GM23248 (cell line): ENCODE data around the gene CFAP100. TPM values are rescaled to one million over a fixed set of nuclear protein-coding genes. Genes with fewer than 3 reads are reported as not detected.

ENCODE experiments used
- DNase-seq: peaks from one replicate; pipeline ENCODE4 v3.0.0-alpha.2; 2015
- H2AFZ ChIP-seq: fragments of 200-600 bp; sonication (generic); 2 replicates; pipeline ENCODE4 v1.6.1; 2016; ENCODE audit warnings: antibody characterized with exemption
- H3F3A ChIP-seq: fragments of 200-600 bp; sonication (generic); 2 replicates; pipeline ENCODE4 v1.6.1; 2016; ENCODE audit warnings: mild to moderate bottlenecking, antibody characterized with exemption, mixed run types; ENCODE audit not compliant: insufficient read depth
- H3K27ac ChIP-seq: fragments of 200-600 bp; sonication (generic); 2 replicates; pipeline ENCODE4 v1.5.1; 2016; ENCODE audit warnings: mild to moderate bottlenecking
- H3K27me3 ChIP-seq: fragments of 200-600 bp; sonication (generic); replicated peaks from 2 replicates; pipeline ENCODE4 v1.6.1; 2016; ENCODE audit warnings: mild to moderate bottlenecking; ENCODE audit not compliant: insufficient read depth
- H3K36me3 ChIP-seq: fragments of 200-600 bp; sonication (generic); 2 replicates; pipeline ENCODE4 v1.6.1; 2016; ENCODE audit warnings: low read depth, mild to moderate bottlenecking
- H3K4me1 ChIP-seq: fragments of 200-600 bp; sonication (generic); 2 replicates; pipeline ENCODE4 v1.6.1; 2016; ENCODE audit warnings: mild to moderate bottlenecking; ENCODE audit not compliant: insufficient read depth
- H3K4me2 ChIP-seq: fragments of 200-600 bp; sonication (generic); one replicate; pipeline ENCODE4 v1.6.1; 2016; ENCODE audit warnings: mild to moderate bottlenecking; ENCODE audit not compliant: unreplicated experiment
- H3K4me3 ChIP-seq: fragments of 200-600 bp; sonication (generic); 2 replicates; pipeline ENCODE4 v1.5.1; 2016; ENCODE audit warnings: mild to moderate bottlenecking
- H3K79me2 ChIP-seq: fragments of 200-600 bp; sonication (generic); 2 replicates; pipeline ENCODE4 v1.6.1; 2016; ENCODE audit warnings: mild to moderate bottlenecking; ENCODE audit not compliant: insufficient read depth
- H3K9ac ChIP-seq: fragments of 200-600 bp; sonication (generic); 2 replicates; pipeline ENCODE4 v1.6.1; 2016; ENCODE audit warnings: mild to moderate bottlenecking
- H3K9me2 ChIP-seq: fragments of 200-600 bp; sonication (generic); 2 replicates; pipeline ENCODE4 v1.6.1; 2016; ENCODE audit warnings: mixed run types, mild to moderate bottlenecking, moderate library complexity; ENCODE audit not compliant: insufficient read depth
- H3K9me3 ChIP-seq: fragments of 200-600 bp; sonication (generic); one replicate; pipeline ENCODE4 v1.6.1; 2017; ENCODE audit warnings: low read depth
- H4K20me1 ChIP-seq: fragments of 200-600 bp; sonication (generic); 2 replicates; pipeline ENCODE4 v1.6.0; 2016; ENCODE audit not compliant: insufficient read depth
- EZH2 ChIP-seq: fragments of 200-600 bp; sonication (generic); IDR thresholded peaks from 2 replicates; pipeline ENCODE4 v1.6.1; 2018; ENCODE audit warnings: antibody characterized with exemption, mild to moderate bottlenecking; ENCODE audit not compliant: insufficient read depth, poor library complexity, severe bottlenecking
- EZH2phosphoT487 ChIP-seq: fragments of 200-600 bp; sonication (generic); IDR thresholded peaks from 2 replicates; pipeline ENCODE4 v1.6.1; 2018; ENCODE audit warnings: antibody characterized with exemption, moderate library complexity, mild to moderate bottlenecking, low read depth; ENCODE audit not compliant: insufficient read depth
- WGBS, 2 experiments: methylation state at CpG; one replicate each; pipeline ENCODE4 v1.1.6; 2015 to 2017; ENCODE audit warnings: low lambda C conversion rate in 2 of 2, low coverage in 1 of 2; ENCODE audit errors: missing lambda C conversion rate in 2 of 2; 5-methylcytosine and 5-hydroxymethylcytosine counted together
- in situ Hi-C: fragments of 300-500 bp; cut with MboI; formaldehyde crosslinking; loops from 2 replicates; pipeline ENCODE4 v1.15.0; 2020
- polyA plus RNA-seq: library from polyadenylated mRNA; unstranded; fragments of >200 nt; fragmentation: Nextera tagmentation; extraction: Ambion mirVana; gene quantifications from 2 replicates; pipeline ENCODE4 v1.2.1, GENCODE V29; 2016
- total RNA-seq: library from RNA; depleted of rRNA; stranded (reverse); fragments of >200 nt; shearing (Covaris generic); gene quantifications from 2 replicates; pipeline ENCODE4 v1.2.3, GENCODE V29; 2014

CFAP100 gene
- total and polyA plus RNA-seq, 2 experiments from 2014 or later, result not detected

DNA sequence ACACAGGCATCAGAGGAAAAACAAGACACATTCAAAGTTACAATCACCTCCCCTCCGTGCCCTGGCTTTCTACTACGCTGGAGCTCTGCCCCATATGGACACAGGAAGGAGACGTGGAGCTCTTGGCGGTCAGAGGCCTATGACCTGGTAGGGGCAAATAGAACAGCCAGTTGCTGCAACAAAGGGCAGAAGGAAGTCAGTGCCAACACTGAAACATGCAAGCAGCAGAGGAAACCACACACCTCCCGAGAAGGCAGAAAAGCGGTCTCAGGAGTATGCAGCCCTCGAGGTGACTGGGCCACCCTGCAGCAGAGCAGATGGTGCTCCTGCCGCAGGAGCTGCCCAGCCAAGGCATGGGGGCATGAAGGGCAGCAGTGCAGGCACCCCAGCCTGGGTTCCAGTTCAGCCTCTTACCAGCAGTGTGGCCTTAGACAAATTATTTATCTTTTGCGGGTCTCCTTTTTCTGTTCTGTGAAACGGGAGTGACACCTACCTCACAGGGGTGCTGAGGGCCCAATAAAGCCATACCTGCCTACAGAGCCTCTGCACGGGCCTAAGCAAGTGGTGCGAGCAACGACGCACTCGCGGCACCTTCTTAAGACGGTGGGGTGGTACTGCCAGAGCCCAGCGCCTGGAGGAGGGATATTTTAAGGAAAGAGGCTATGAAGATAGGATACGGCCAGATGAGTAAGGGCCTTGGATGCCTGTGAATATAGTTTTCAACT, 72.3 kb downstream of the CFAP100 start:
- Histone ChIP-seq H3K4me1 (peaks cover 4% of the 10 kb centered on the region), H3K9me3 (no peaks in the 10 kb centered on the region), H3K9ac (no peak overlapping the region), H3K9me2 (no peaks in the 10 kb centered on the region), H3K4me2 (no peak overlapping the region), H4K20me1 (peaks cover 10% of the 10 kb centered on the region; the same call in 1 of the 2 replicates), H3K36me3 (peaks cover 47% of the 10 kb centered on the region), H3K27me3 (no peaks in the 10 kb centered on the region), H3F3A (peaks cover 7% of the 10 kb centered on the region), H3K79me2 (peaks cover 67% of the 10 kb centered on the region), H3K27ac (no peak overlapping the region), H3K4me3 (no peak overlapping the region), H2AFZ (no peak overlapping the region)
- 85 to 88% methylated on average over 19 of the region's 19 CpGs for WGBS, 2 experiments
- TF ChIP-seq EZH2, result no peak
- no peak for DNase-seq
- in situ Hi-C loops, result no loop called here

DNA sequence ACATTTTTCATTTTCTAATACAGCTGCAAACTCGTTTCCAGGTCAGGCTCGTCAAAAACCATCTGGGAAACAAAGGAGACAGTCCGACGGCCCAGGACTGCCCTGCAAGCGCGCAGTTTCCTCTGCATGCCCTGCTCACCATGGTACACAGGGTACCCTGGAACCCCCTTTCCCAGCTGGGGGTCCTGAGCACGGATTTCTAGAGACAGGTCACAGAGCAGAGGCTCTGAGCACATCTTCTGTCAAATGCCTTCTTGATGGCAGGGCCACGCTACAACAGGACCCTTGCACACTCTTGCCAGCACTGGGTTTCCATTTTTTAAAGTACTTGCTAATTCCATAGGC, 72.9 kb downstream of the CFAP100 start:
- no peak overlapping the region for H3K9ac ChIP-seq
- H3F3A ChIP-seq, result peaks cover 13% of the 10 kb centered on the region
- TF ChIP-seq EZH2, result no peak
- no peaks in the 10 kb centered on the region for H3K9me3 ChIP-seq
- no peak for DNase-seq
- H4K20me1 ChIP-seq, result peaks cover 10% of the 10 kb centered on the region; the same call in 1 of the 2 replicates
- H3K36me3 ChIP-seq, result peaks cover 41% of the 10 kb centered on the region
- in situ Hi-C loops, result no loop called here
- no peaks in the 10 kb centered on the region for H3K27me3 ChIP-seq
- H3K79me2 ChIP-seq, result peaks cover 69% of the 10 kb centered on the region
- no peak overlapping the region for H3K4me3 ChIP-seq
- peaks cover 7% of the 10 kb centered on the region for H3K4me1 ChIP-seq
- no peak overlapping the region for H2AFZ ChIP-seq
- no peak overlapping the region for H3K4me2 ChIP-seq
- H3K9me2 ChIP-seq, result no peaks in the 10 kb centered on the region
- no peak overlapping the region for H3K27ac ChIP-seq
- 85 to 87% methylated on average over 8 of the region's 8 CpGs for WGBS, 2 experiments

DNA sequence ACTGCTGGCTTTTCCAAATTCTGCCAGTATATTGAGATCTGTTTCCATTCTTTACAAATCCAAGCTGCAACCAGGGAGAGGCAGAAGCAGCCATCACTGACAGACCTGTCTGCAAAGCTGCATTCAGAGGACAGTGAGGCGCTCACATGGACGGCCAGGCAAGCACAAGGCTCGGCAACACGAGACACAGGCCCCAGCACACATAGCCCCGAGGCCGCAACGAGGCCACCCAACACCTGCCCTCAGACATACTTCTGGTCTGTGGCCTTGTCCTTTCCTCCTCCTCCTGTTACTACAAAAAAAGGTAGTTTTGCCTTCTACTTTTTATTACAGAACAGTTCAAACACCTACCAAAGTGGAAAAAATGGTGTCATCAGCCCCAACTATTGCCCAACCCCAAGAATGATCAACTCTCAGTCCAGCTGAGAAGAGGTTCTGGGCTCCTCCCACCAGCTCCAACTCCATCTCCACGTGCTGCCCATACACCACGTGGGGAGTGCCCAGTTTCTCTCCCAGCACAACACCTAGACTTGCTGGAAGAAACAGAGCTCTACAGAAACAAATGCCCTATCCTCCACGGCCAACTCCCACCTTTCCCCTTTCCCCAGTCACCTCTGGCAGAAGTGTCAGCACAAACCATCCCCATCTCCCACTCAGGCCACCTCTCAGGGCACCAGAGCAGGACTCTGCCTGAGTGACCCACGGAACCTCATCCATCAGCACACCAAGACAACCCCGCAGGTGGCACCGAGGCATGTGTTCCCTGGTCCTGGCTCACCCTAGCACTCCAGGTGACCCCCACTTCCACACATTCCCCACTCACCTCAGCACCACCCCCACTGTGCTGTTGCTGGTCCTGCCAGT, 73.6 kb downstream of the CFAP100 start:
- Histone ChIP-seq H3K79me2 (peaks cover 76% of the 10 kb centered on the region), H3K9me2 (no peaks in the 10 kb centered on the region), H3K9ac (no peak overlapping the region), H2AFZ (no peak overlapping the region), H3K4me3 (no peak overlapping the region), H3K27ac (no peak overlapping the region), H3K4me1 (peaks cover 14% of the 10 kb centered on the region), H3K4me2 (no peak overlapping the region), H3K36me3 (peaks cover 41% of the 10 kb centered on the region), H3K9me3 (no peaks in the 10 kb centered on the region), H4K20me1 (peaks cover 11% of the 10 kb centered on the region), H3F3A (peaks cover 19% of the 10 kb centered on the region), H3K27me3 (no peaks in the 10 kb centered on the region)
- no peak for TF ChIP-seq EZH2
- TF ChIP-seq EZH2phosphoT487, result no peak
- in situ Hi-C loops, result no loop called here
- 85 to 90% methylated on average over 11 to 13 of the region's 13 CpGs for WGBS, 2 experiments
- peak; percentile 46 for DNase-seq

DNA sequence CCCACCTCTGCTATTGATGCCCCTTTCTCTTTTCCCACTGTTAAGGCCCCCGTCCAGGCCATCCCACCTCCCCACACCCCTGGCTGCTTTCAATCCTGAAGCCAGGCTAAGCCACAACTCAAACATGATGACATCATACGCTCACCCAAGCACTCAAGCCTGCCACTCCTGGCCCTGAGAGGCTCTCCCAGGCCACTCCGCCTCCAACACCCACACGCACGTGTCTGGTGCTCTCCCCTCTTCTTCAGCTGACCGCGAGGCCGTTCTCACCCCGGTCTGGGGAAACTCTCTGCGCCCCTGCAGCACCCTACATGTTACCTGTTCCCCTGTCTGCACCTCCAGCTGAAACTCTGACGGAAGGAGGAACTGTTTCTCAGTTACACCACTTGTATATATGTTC, 74.8 kb downstream of the CFAP100 start:
- peaks cover 33% of the 10 kb centered on the region for H3K36me3 ChIP-seq
- peaks cover 83% of the 10 kb centered on the region for H3K79me2 ChIP-seq
- H2AFZ ChIP-seq, result no peak overlapping the region
- H3F3A ChIP-seq, result peaks cover 24% of the 10 kb centered on the region
- no peak for DNase-seq
- 95 to 96% methylated on average over 11 of the region's 11 CpGs for WGBS, 2 experiments
- peaks cover 26% of the 10 kb centered on the region for H3K4me1 ChIP-seq
- no peaks in the 10 kb centered on the region for H3K9me3 ChIP-seq
- no peak overlapping the region for H3K9ac ChIP-seq
- H3K27me3 ChIP-seq, result no peaks in the 10 kb centered on the region
- H3K4me2 ChIP-seq, result no peak overlapping the region
- H3K9me2 ChIP-seq, result no peaks in the 10 kb centered on the region
- H4K20me1 ChIP-seq, result peaks cover 16% of the 10 kb centered on the region
- TF ChIP-seq EZH2phosphoT487 (no peak), EZH2 (no peak)
- in situ Hi-C loops, result no loop called here
- H3K4me3 ChIP-seq, result no peak overlapping the region
- no peak overlapping the region for H3K27ac ChIP-seq
